ENCODE measurements around the gene MBOAT2.

MBOAT2 gene

GRCh38 chr2:9008951-9009664 is 5.6 kb upstream of the MBOAT2 start:
- no peak for DNase-seq (ENCODE audit: low spot score)
- no peak for TF ChIP-seq CTCF (IDR thresholded peaks at IDR 0.05; ENCODE audit: extremely low read depth, insufficient read depth, missing control alignments)
- in situ Hi-C loops (cut with MboI; ENCODE audit: low pct_unique_long_range_greater_than_20kb, low sequenced_read_pairs, unreplicated experiment): no loop called here

GRCh38 chr2:9006368-9006767 is 2.9 kb upstream of the MBOAT2 start:
- in situ Hi-C loops (cut with MboI; ENCODE audit: low pct_unique_long_range_greater_than_20kb, low sequenced_read_pairs, unreplicated experiment): no loop called here
- DNase-seq (ENCODE audit: low spot score): no peak

GRCh38 chr2:9004338-9005204 is 1.1 kb upstream of the MBOAT2 start:
- TF ChIP-seq CTCF (IDR thresholded peaks at IDR 0.05; ENCODE audit: extremely low read depth, insufficient read depth, missing control alignments): no peak
- no peak for DNase-seq (ENCODE audit: low spot score)
- in situ Hi-C loops (cut with MboI; ENCODE audit: low pct_unique_long_range_greater_than_20kb, low sequenced_read_pairs, unreplicated experiment): no loop called here

More at GRCh38 chr2:9006368-9006767, 2.9 kb upstream of the MBOAT2 start:
- TF ChIP-seq CTCF (IDR thresholded peaks at IDR 0.05; ENCODE audit: extremely low read depth, insufficient read depth, missing control alignments): no peak

- in situ Hi-C loops (cut with MboI; ENCODE audit: low pct_unique_long_range_greater_than_20kb, low sequenced_read_pairs, unreplicated experiment): no loop called here
- TF ChIP-seq CTCF (IDR thresholded peaks at IDR 0.05; ENCODE audit: extremely low read depth, insufficient read depth, missing control alignments): no peak
- DNase-seq (ENCODE audit: low spot score): no peak
These were observed 193 bp downstream of the MBOAT2 start for GRCh38 chr2:9003366-9003615.

GRCh38 chr2:9002637-9003365 is 683 bp downstream of the MBOAT2 start:
- peak; percentile 21 for DNase-seq (ENCODE audit: low spot score)
- no peak for TF ChIP-seq CTCF (IDR thresholded peaks at IDR 0.05; ENCODE audit: extremely low read depth, insufficient read depth, missing control alignments)
- in situ Hi-C loops (cut with MboI; ENCODE audit: low pct_unique_long_range_greater_than_20kb, low sequenced_read_pairs, unreplicated experiment): no loop called here

- in situ Hi-C loops (cut with MboI; ENCODE audit: low pct_unique_long_range_greater_than_20kb, low sequenced_read_pairs, unreplicated experiment): no loop called here
- TF ChIP-seq CTCF (IDR thresholded peaks at IDR 0.05; ENCODE audit: extremely low read depth, insufficient read depth, missing control alignments): no peak
- DNase-seq (ENCODE audit: low spot score): no peak
These were observed 1.2 kb downstream of the MBOAT2 start for GRCh38 chr2:9002313-9002636.
